GM19025 (cell line): ENCODE measurements around the gene DUSP3.
"Not testable (repeated sequence)": the region's sequence is repeated elsewhere in the genome, so short reads cannot be mapped to it uniquely, and the experiment has no call there.

Experiments used
- ATAC-seq: cut with Tn5 transposase; IDR thresholded peaks from one replicate; pipeline ENCODE4 v1.9.1; 2021; ENCODE audit warnings: mild to moderate bottlenecking, low read depth, moderate library complexity; ENCODE audit not compliant: unreplicated experiment

The DUSP3 gene

GRCh38 chr17:43803758-43804157, 25.0 kb upstream of the DUSP3 start:
- ATAC-seq = no peak

DNA sequence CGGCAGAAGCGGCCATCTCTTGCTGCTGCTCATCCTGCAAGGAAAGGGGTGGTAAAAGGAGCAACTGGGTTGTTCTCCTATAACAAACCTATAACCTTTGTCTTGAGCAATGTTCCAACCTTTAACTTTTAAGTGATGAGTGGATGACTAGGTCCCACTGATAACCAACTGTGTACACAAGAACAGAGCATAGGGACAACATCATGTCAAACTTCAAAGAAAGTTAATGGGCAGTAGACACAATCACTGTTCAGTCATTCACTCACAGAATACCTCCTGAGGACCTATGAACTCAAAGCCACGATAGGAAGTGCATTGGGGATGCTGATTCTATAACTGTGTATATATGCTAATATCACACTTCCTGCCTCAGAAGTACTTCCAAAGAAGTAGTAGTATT, 23.1 kb upstream of the DUSP3 start:
- ATAC-seq = no peak

DNA sequence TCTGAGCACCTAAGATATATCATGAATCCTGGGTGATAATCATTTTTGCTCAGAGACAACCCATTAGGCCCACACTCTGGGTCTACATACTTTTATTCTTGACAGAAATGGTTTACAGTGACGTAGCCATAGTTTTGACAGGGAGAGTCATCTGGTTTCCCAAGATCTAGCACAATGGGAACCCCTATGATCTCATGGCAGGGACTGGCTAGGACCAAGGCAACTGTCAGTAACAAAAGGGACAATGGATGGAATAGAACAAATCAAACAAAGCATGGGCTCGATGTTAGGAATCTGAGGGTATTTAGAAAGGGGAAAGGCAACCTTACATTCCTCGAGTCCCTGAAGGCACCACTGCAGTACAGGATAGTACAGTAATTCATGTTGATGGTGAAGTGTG, 22.0 kb upstream of the DUSP3 start:
- no peak for ATAC-seq

DNA sequence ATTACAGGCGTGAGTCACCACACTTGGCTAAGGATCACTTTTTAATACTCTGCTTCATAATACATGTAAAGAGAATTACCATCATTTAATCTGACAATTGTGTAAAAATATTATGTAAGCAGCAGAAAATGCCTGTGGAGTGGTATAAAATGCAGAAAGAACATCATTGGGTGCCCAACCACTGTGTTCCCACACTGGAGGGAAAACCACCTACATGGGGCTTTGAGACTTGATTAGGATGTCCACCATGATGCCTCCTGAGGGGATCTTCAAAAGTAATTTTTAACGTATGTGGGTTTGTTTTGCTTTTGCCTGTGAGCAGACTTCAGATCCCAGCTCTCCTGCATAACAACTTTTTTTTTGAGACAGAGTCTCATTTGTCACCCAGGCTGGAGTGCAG, 20.3 kb upstream of the DUSP3 start:
- no peak for ATAC-seq

DNA sequence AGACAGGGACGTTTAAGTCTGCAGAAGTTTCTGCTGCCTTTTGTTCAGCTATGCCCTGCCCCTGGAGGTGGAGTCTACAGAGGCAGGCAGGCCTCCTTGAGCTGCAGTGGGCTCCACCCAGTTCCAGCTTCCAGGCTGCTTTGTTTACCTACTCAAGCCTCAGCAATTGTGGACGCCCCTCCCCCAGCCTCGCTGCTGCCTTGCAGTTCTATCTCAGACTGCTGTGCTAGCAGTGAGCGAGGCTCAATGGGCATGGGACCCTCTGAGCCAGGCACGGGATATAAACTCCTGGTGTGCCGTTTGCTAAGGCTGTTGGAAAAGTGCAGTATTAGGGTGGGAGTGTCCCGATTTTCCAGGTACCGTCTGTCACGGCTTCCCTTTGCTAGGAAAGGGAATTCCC, 19.2 kb upstream of the DUSP3 start:
- ATAC-seq = not testable (repeated sequence)

DNA sequence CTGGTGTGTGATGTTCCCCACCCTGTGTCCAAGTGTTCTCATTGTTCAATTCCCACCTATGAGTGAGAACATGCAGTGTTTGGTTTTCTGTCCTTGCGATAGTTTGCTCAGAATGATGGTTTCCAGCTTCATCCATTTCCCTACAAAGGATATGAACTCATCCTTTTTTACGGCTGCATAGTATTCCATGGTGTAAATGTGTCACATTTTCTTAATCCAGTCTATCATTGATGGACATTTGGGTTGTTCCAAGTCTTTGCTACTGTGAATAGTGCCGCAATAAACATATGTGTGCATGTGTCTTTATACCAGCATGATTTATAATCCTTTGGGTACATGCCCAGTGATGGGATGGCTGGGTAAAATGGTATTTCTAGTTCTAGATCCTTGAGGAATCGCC, 13.9 kb upstream of the DUSP3 start:
- ATAC-seq = not testable (repeated sequence)

DNA sequence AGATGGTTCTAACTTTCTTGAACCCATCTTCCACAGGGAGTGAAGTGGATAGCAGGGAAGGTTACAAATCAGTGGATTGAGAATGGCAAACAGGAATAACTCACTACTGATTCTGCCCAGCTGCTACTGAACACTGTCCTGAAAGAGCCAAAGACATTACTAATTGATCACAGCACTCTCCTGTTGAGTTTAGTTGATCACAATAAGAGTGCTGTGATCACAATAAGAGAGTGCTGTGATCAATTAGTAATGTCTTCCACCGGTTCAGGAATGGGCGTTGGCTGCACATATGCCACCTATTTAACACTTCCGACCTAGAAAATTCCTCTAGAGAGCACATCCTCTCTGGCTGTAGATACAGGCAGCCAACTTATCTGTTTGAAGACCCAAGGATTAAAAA, 12.8 kb upstream of the DUSP3 start:
- no peak for ATAC-seq

DNA sequence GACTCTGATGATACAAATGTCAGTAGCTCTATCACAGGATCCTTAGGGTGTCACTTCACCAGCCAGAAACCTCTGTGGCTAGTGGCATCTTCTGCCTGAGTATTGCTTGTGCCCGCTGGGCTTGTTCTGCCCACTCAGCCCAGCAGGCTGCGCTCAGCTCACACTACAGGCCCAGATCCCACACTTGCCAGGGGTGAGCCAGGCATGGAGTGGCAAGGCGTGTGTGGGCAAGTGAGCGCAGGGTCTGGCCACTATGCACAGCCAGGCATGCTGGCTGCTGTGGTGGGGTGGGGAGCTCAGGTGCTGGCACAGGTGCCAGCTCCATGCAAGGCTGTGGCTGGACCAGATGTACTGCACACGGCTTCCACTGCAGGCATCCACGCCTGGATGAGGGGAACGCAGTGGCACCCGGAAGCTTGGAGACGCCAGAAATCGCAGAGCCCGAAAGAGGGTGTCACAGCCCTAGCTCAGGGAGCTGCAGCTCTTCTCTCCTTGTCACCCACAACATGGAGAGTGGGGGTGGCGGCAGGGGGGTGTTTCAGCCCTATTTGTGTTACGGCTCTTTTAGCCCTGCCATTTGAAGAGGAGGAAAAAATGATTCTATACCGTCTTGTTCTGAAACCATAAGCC, 11.6 kb upstream of the DUSP3 start:
- no peak for ATAC-seq

GRCh38 chr17:43789482-43789881, 10.7 kb upstream of the DUSP3 start:
- no peak for ATAC-seq

GRCh38 chr17:43788540-43788939, 9.8 kb upstream of the DUSP3 start:
- no peak for ATAC-seq

GRCh38 chr17:43787728-43788127, 9.0 kb upstream of the DUSP3 start:
- no peak for ATAC-seq

DNA sequence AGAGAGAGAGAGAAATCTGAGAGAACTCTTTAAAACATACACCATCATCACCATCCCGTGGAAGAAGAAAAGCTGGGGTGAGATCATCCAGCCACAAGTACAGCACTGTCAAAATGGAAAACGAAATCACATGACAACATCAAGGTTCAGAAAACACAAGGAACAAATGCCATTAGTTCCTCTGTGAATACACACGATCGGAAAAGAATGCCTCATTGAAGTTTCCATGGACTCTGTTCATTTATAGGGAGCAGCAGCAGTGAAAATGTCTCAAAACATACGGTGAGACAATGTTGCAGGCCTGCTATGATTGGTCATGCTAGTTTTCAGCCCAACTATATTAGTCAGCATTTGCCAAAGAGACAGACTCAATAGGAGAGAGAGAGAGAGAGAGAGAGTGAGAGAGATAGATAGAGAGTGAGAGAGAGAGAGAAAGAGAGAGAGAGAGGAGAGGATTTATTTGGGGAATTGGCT, 5.9 kb upstream of the DUSP3 start:
- ATAC-seq = no peak

DNA sequence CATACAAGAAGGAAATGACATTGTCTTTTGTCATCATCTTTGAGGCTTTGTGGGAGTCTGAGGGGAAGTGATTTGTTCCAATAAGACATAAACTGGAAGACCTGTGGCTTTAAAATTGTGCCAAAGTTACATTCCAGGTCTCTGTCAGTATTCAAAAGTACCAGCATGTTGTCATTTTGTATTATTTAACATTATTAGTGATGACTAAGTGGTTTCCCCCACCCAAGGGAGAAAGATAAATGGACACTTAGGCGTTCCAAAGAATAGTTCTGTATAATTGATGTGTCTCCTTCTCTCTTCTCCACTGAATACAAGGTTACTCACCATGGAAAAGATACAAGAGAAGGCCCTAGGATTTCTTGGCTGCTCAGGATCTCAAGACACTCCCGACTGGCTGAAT, 5.3 kb upstream of the DUSP3 start:
- no peak for ATAC-seq

- ATAC-seq = no peak
Observed at GRCh38 chr17:43782913-43783680, 4.3 kb upstream of the DUSP3 start.

DNA sequence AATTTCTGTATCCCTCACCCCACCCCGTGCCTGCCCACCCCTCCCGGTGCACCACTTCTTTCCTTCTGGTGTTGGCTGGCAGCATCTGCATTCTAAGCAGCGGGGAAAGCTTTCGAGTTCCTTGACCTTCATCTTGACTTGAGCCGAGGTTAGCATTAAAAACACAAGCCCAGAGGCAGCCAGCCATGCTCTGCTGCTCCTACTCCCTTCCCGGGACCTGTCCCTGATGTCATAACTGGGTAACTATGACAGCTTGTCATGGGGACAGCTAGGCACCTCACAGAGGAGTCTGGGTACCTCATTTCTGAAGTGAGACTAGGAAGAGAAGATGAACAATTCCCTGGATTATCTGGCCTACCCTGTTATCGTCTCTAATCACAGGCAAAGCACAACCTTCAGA, 1.4 kb upstream of the DUSP3 start, which contains the start of gene CFAP97D1:
CFAP97D1 (plus strand) TSS at position 301 of the 400 bp plus-strand sequence; CDS start at position 329, 28 bp downstream.
- no peak for ATAC-seq

DNA sequence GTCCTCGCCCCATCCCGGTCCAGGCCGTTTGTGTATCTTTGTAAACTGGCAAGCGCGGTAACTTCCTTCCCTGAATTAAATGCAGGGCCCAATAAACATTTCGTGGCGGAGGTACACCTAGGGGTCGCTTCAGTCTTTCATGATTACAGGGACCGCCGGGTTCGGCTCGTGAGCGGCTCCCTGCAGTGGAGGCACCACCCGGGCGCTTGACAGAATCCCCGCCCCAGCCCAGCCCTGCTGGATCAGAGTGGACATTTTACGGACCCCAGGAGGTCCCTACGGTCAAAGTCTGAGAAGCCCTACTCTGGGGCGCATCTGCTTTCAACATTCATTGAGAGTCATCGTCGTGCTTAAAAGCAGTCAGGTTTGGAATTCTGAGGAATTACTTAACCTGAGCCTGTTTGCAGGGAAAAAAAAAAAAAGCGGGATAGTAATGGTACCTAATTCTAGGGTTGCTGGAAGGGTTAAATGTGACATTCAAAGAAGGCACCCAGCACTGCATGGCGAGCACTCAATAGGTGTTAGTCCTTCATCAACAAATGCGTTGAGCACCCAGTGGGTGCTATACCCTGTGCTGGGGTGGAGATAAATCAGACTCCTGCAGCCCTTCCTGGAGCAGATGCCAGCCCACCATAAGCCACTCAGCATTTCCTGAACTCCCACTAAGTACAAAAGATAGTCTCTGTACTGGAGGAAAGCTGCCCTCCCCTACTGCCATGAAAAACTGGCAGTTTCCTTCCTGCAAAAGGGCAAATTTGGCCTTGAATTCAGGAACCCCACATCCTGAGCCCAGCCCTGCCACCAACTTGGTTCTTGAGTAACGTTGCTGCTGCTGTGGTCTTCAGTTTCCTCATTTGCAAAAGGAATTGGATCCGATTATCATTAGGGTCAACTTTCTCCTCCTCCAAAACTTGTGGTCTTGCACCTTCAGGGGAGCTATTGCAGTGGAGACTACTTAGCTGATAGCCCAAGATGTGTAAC, 658 bp upstream of the DUSP3 start:
- ATAC-seq = no peak

GRCh38 chr17:43774304-43775250, 4.2 kb downstream of the DUSP3 start:
- ATAC-seq = no peak

DNA sequence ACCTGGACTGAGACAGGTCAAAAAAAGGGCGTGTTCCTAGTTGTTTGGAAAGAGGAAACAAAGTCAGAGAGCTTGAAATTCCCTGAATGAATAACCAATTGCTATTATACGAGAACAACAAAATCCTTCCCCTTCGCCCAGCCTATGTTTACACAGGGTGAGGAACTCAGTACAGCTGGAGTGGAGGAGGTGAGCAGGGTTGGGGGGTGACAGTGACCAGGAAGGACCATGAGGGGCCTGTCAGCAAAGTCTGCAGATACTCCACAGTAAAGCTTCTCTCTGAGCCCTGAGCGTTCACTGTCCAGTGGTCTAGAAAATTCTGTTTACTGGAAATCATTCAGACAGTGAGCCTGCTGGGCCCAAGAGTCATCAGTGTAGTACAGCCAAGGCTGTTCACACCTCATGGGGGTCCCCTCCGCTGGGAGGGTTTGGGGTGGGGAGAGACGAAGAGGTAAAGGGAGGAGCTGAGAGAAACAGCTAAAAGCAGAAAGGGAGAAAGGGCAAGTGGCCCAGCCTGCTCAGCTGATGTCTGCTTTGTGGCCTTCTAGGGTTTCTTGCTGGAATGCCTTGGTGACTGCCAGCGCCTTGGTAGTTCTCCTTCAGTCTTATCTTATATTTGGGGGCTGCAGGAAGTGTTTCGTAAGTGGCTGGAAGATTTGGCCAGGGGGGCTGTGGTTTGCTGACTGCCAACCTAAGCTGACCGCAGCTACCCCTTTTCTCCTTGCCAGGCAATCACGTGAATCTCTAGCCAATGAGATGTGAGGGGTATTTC, 5.7 kb downstream of the DUSP3 start:
- ATAC-seq = no peak

- ATAC-seq = no peak
Observed at GRCh38 chr17:43771463-43771862, 7.3 kb downstream of the DUSP3 start.
